H1 (cell line): ENCODE measurements around the gene KRTAP5-6. TPM values are rescaled to one million over a fixed set of nuclear protein-coding genes. Genes with fewer than 3 reads are reported as not detected.

ENCODE experiments used
- CTCF ChIA-PET: fragments of 300-600 bp; sonication (Branson Sonifier 250); formaldehyde crosslinking; loops from one replicate; lab custom pipeline; 2021; ENCODE audit not compliant: partially characterized antibody; lab: Charles Lee
- POLR2A ChIA-PET: fragments of 300-600 bp; sonication (Branson Sonifier 250); formaldehyde crosslinking; loops from one replicate; lab custom pipeline; 2021; ENCODE audit warnings: inconsistent platforms; ENCODE audit not compliant: partially characterized antibody; lab: Charles Lee
- DNase-seq, 2 experiments: peaks; one replicate each; pipeline versions ENCODE4 v3.0.0 to v3.0.0-alpha.2; 2010 to 2022; ENCODE audit warnings: low spot score in 2 of 2, low read depth in 1 of 2, mixed read lengths in 1 of 2
- FAIRE-seq: peaks from 2 replicates; lab custom pipeline; 2011; peaks lifted over from hg19 to GRCh38; lab: Jason Lieb, UNC
- H2AFZ ChIP-seq: 2 replicates; pipeline ENCODE4 v1.8.1; 2012; ENCODE audit warnings: low read length, inconsistent platforms
- H2AK5ac ChIP-seq: 2 replicates; pipeline ENCODE4 v1.6.1; 2013; ENCODE audit warnings: low read depth, low read length
- H2BK120ac ChIP-seq: replicated peaks from 2 replicates; pipeline ENCODE3; 2013; ENCODE audit warnings: low read depth, low read length, inconsistent platforms
- H2BK12ac ChIP-seq: 2 replicates; pipeline ENCODE4 v1.6.1; 2013; ENCODE audit warnings: low read depth, low read length
- H2BK15ac ChIP-seq: 2 replicates; pipeline ENCODE4 v1.6.1; 2013; ENCODE audit warnings: low read length
- H2BK20ac ChIP-seq: 2 replicates; pipeline ENCODE4 v1.6.1; 2013; ENCODE audit warnings: low read length
- H2BK5ac ChIP-seq: 2 replicates; pipeline ENCODE4 v1.6.1; 2013; ENCODE audit warnings: low read depth, low read length
- H3K14ac ChIP-seq: 2 replicates; pipeline ENCODE4 v1.6.1; 2013; ENCODE audit warnings: inconsistent platforms; ENCODE audit not compliant: insufficient read length
- H3K18ac ChIP-seq: 2 replicates; pipeline ENCODE4 v1.6.1; 2013; ENCODE audit warnings: low read length; ENCODE audit errors: extremely low read depth
- H3K23ac ChIP-seq: 2 replicates; pipeline ENCODE4 v1.6.1; 2013; ENCODE audit warnings: inconsistent platforms; ENCODE audit not compliant: insufficient read length
- H3K23me2 ChIP-seq: 2 replicates; pipeline ENCODE4 v1.6.1; 2013; ENCODE audit warnings: low read depth, low read length
- H3K27ac ChIP-seq: 2 replicates; pipeline ENCODE4 v1.6.1; 2011; ENCODE audit warnings: low read depth, low read length, inconsistent platforms
- H3K27me3 ChIP-seq, 4 experiments: replicated peaks in 1 of 4; 1 replicate in 1 of 4; 2 replicates in 3 of 4; pipeline versions ENCODE4 v1.6.1 to v1.8.1; 2011 to 2013; ENCODE audit warnings: low read length in 3 of 4, mild to moderate bottlenecking in 3 of 4, inconsistent platforms in 2 of 4, mixed read lengths in 2 of 4, moderate library complexity in 1 of 4; ENCODE audit not compliant: control insufficient read depth in 3 of 4, insufficient read depth in 3 of 4; ENCODE audit errors: extremely low read depth in 1 of 4
- H3K36me3 ChIP-seq, 4 experiments: 2 replicates each; pipeline versions ENCODE4 v1.6.1 to v1.8.1; 2011 to 2013; ENCODE audit warnings: mild to moderate bottlenecking in 4 of 4, low read length in 3 of 4, moderate library complexity in 2 of 4, control low read depth in 1 of 4, inconsistent platforms in 1 of 4; ENCODE audit not compliant: insufficient read depth in 4 of 4, control insufficient read depth in 2 of 4
- H3K4ac ChIP-seq: replicated peaks from 2 replicates; pipeline ENCODE3; 2013; ENCODE audit warnings: low read length, low read depth, mixed read lengths, inconsistent platforms; ENCODE audit not compliant: insufficient read length
- H3K4me1 ChIP-seq, 4 experiments: replicated peaks in 1 of 4; 1 replicate in 1 of 4; 2 replicates in 3 of 4; pipeline versions ENCODE4 v1.6.1 to v1.8.1; 2011 to 2013; ENCODE audit warnings: low read length in 3 of 4, inconsistent platforms in 2 of 4, mixed read lengths in 1 of 4; ENCODE audit not compliant: insufficient read depth in 4 of 4, control insufficient read depth in 3 of 4
- H3K4me2 ChIP-seq, 2 experiments: 2 replicates each; pipeline versions ENCODE4 v1.6.1 to v1.8.1; 2011 to 2013; ENCODE audit warnings: low read depth in 2 of 2, low read length in 2 of 2, control low read depth in 1 of 2, inconsistent platforms in 1 of 2, mild to moderate bottlenecking in 1 of 2; ENCODE audit not compliant: insufficient read depth in 1 of 2
- H3K4me3 ChIP-seq, 4 experiments: fragments of 200-600, 300-600 bp in 1 of 4; sonication (generic), shearing (Covaris generic), sonication (Bioruptor Twin) in 1 of 4; 2 replicates each; pipeline versions ENCODE4 v1.5.1 to v1.8.1; 2011 to 2016; ENCODE audit warnings: low read length in 4 of 4, low read depth in 3 of 4, control low read depth in 2 of 4, inconsistent platforms in 2 of 4, mild to moderate bottlenecking in 2 of 4, mixed read lengths in 1 of 4, moderate library complexity in 1 of 4; ENCODE audit not compliant: insufficient read depth in 2 of 4; ENCODE audit errors: extremely low read depth in 1 of 4
- H3K56ac ChIP-seq: replicated peaks from 2 replicates; pipeline ENCODE3; 2013; ENCODE audit warnings: low read depth, mild to moderate bottlenecking, mixed read lengths, low read length, inconsistent platforms; ENCODE audit not compliant: insufficient read length
- H3K79me1 ChIP-seq: 2 replicates; pipeline ENCODE4 v1.6.1; 2013; ENCODE audit warnings: low read depth, low read length, control low read depth
- H3K79me2 ChIP-seq, 2 experiments: 2 replicates each; pipeline versions ENCODE4 v1.6.1 to v1.8.1; 2012 to 2013; ENCODE audit warnings: low read length in 2 of 2, mild to moderate bottlenecking in 2 of 2, inconsistent platforms in 1 of 2; ENCODE audit not compliant: insufficient read depth in 2 of 2, control insufficient read depth in 1 of 2
- H3K9ac ChIP-seq, 4 experiments: replicated peaks in 1 of 4; 1 replicate in 1 of 4; 2 replicates in 3 of 4; pipeline versions ENCODE4 v1.6.1 to v1.8.1; 2011 to 2013; ENCODE audit warnings: low read depth in 3 of 4, low read length in 3 of 4, control low read depth in 2 of 4, mild to moderate bottlenecking in 2 of 4, moderate library complexity in 2 of 4, inconsistent platforms in 1 of 4; ENCODE audit errors: extremely low read depth in 1 of 4
- H3K9me3 ChIP-seq, 2 experiments: 2 replicates each; pipeline versions ENCODE4 v1.6.1 to v1.8.1; 2012 to 2013; ENCODE audit warnings: mild to moderate bottlenecking in 2 of 2, moderate library complexity in 2 of 2, control low read depth in 1 of 2, inconsistent platforms in 1 of 2, low read depth in 1 of 2, low read length in 1 of 2, mixed read lengths in 1 of 2; ENCODE audit not compliant: insufficient read depth in 2 of 2
- H4K20me1 ChIP-seq, 2 experiments: replicated peaks in 1 of 2; 2 replicates each; pipeline versions ENCODE3 to v1.8.1; 2011 to 2013; ENCODE audit warnings: inconsistent platforms in 2 of 2, low read length in 2 of 2, mild to moderate bottlenecking in 1 of 2; ENCODE audit not compliant: insufficient read depth in 2 of 2, control insufficient read depth in 1 of 2
- H4K5ac ChIP-seq: 2 replicates; pipeline ENCODE4 v1.6.1; 2013; ENCODE audit warnings: low read length, low read depth, mixed read lengths, inconsistent platforms; ENCODE audit not compliant: insufficient read length
- H4K8ac ChIP-seq: 2 replicates; pipeline ENCODE4 v1.8.0; 2013; ENCODE audit warnings: mild to moderate bottlenecking, moderate library complexity, low read length, inconsistent platforms; ENCODE audit not compliant: insufficient read depth; ENCODE audit errors: extremely low read depth
- H4K91ac ChIP-seq: replicated peaks from 2 replicates; pipeline ENCODE3; 2013; ENCODE audit warnings: low read length, mixed read lengths, inconsistent platforms; ENCODE audit not compliant: insufficient read length
- EP300 ChIP-seq, 2 experiments: IDR thresholded peaks; 1 replicate in 1 of 2; 2 replicates in 1 of 2; pipeline ENCODE4 v1.6.1; 2011 to 2012; ENCODE audit warnings: low read depth in 2 of 2, low read length in 2 of 2, mild to moderate bottlenecking in 2 of 2, borderline replicate concordance in 1 of 2, inconsistent platforms in 1 of 2, moderate library complexity in 1 of 2
- KDM5A ChIP-seq: fragments of 200-600 bp; IDR thresholded peaks from 2 replicates; pipeline ENCODE4 v1.7.1; 2012; ENCODE audit warnings: mild to moderate bottlenecking, low read length, inconsistent platforms, mixed read lengths
- WGBS, 2 experiments: shearing (Covaris generic) in 1 of 2; methylation state at CpG; one replicate each; pipeline versions ENCODE4 v1.1.6 to v1.1.7; 2013 to 2015; ENCODE audit warnings: low lambda C conversion rate in 2 of 2, mixed read lengths in 2 of 2, inconsistent platforms in 1 of 2, low coverage in 1 of 2, missing lambda C conversion rate in 1 of 2; ENCODE audit not compliant: insufficient replicate concordance in 2 of 2, insufficient coverage in 1 of 2, insufficient read length in 1 of 2; ENCODE audit errors: extremely low coverage in 1 of 2, missing lambda C conversion rate in 1 of 2; 5-methylcytosine and 5-hydroxymethylcytosine counted together
- polyA plus RNA-seq, 7 experiments: library from polyadenylated mRNA; depleted of rRNA in 3 of 7; stranded (reverse) in 5 of 7; unstranded in 2 of 7; fragments of >200 nt in 5 of 7; fragments of 200-250 nt in 2 of 7; gene quantifications; 1 replicate in 5 of 7; 2 replicates in 1 of 7; 4 replicates in 1 of 7; pipeline versions ENCODE4 v1.2.1 to v1.2.3, GENCODE V29; 2011 to 2013; ENCODE audit warnings: missing spikeins in 2 of 7, mixed read lengths in 2 of 7
- total RNA-seq: library from RNA; stranded (reverse); fragmentation: NEBNext Ultra II Directional; extraction: Animal tissue kit (Norgen Biotek cat#: 25700); gene quantifications from 2 replicates; pipeline ENCODE4 v1.2.1, GENCODE V29; 2021

Gene KRTAP5-6
- total and polyA plus RNA-seq, 2 of the 8 experiments (the other 6 are each of a cell fraction or from before 2014, with no cell fraction given): not detected

DNA sequence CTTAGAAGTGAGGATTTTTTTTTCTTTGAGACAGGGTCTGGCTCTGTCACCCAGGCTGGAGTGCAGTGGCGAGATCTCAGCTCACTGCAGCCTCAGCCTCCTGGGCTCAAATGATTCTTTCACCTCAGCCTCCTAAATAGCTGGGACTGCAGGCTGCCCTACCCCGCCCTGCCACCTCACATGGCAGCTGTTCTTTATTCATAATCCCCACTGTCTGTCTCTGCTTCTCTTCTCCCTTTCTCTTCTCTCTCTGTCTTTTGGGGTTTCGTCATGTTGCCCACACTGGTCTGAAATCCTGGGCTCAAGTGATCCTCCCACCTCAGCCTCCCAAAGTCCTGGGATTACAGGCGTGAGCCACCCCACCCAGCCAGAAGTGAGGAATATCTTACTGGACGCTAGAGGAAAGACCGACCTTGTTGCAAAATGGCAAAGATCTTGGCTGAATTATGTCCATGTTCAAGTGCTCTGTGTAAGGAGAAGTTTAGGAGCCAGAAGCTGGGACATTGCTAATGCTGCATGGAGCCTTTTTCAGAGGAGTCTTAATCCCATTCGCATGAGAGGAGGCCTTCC lies 45.5 kb upstream of the KRTAP5-6 start:
- Histone ChIP-seq H3K56ac (no peak overlapping the region), H2BK20ac (no peak overlapping the region), H3K27ac (no peak overlapping the region), H3K79me1 (no peaks in the 10 kb centered on the region), H3K4me3 (no peak overlapping the region), H3K14ac (no peak overlapping the region), H4K8ac (no peak overlapping the region), H2BK5ac (no peak overlapping the region), H2BK120ac (no peak overlapping the region), H3K79me2 (no peaks in the 10 kb centered on the region), H2BK15ac (no peak overlapping the region), H3K9ac (no peak overlapping the region), H4K91ac (no peak overlapping the region), H3K4me1 (peaks cover 0 to 6% (median 2%) of the 10 kb centered on the region in 4 experiments; a peak in 3 of 7 replicates), H3K9me3 (no peaks in the 10 kb centered on the region), H4K20me1 (no peaks in the 10 kb centered on the region), H3K18ac (no peak overlapping the region), H3K4ac (no peak overlapping the region), H3K23me2 (no peaks in the 10 kb centered on the region), H3K4me2 (no peak overlapping the region), H3K27me3 (peaks cover 0 to 9% (median 6%) of the 10 kb centered on the region in 4 experiments; a peak in 4 of 7 replicates), H3K23ac (no peak overlapping the region), H2BK12ac (no peak overlapping the region), H3K36me3 (no peaks in the 10 kb centered on the region)
- ChIA-PET CTCF (interaction anchor here (0.7 to 10.1 kb wide), 14 partner anchors 10 to 625 kb away, joined by 3 to 166 read pairs (median 4); partner anchors contain the start of gene SYT8), POLR2A (no interaction called here)
- FAIRE-seq: no peak
- WGBS, 2 experiments: 73% methylated on average over 7 of the region's 7 CpGs; no CpG with 5 or more reads in 1 of the 2 experiments
- no peak for TF ChIP-seq EP300 (IDR thresholded peaks at IDR 0.05; ENCODE audit: borderline replicate concordance in 1 of 2, low read depth in 2 of 2, low read length in 2 of 2)
- TF ChIP-seq KDM5A: no peak
- TF ChIP-seq, all 59 proteins: peak for 0
- no peak overlapping the region for H2AFZ ChIP-seq
- no peak overlapping the region for H2AK5ac ChIP-seq
- no peak overlapping the region for H4K5ac ChIP-seq
- DNase-seq: no peak
